Esophagus (tissue), 2 donors: Measurements from ENCODE around the gene RPS5. TPM values are rescaled to one million over a fixed set of nuclear protein-coding genes. Genes with fewer than 3 reads are reported as not detected.

Source experiments
- H3K27ac ChIP-seq, 2 donors: one replicate each; pipeline ENCODE4 v1.5.1; 2013; ENCODE audit warnings: low read depth in 2 of 2, mild to moderate bottlenecking in 2 of 2, inconsistent platforms in 1 of 2, low read length in 1 of 2, moderate library complexity in 1 of 2
- H3K27me3 ChIP-seq, 2 donors: one replicate each; pipeline ENCODE4 v1.6.1; 2013; ENCODE audit warnings: low read length in 2 of 2, control low read depth in 1 of 2, mild to moderate bottlenecking in 1 of 2; ENCODE audit not compliant: insufficient read depth in 2 of 2, control insufficient read depth in 1 of 2
- H3K36me3 ChIP-seq, 2 donors: one replicate each; pipeline ENCODE4 v1.6.1; 2013; ENCODE audit warnings: low read length in 1 of 2; ENCODE audit not compliant: control insufficient read depth in 2 of 2, insufficient read depth in 2 of 2
- H3K4me1 ChIP-seq, 2 donors: one replicate each; pipeline ENCODE4 v1.6.1; 2013; ENCODE audit warnings: low read length in 1 of 2; ENCODE audit not compliant: control insufficient read depth in 2 of 2, insufficient read depth in 2 of 2
- H3K4me3 ChIP-seq, 2 donors: one replicate each; pipeline ENCODE4 v1.5.1; 2013; ENCODE audit warnings: low read length in 2 of 2, mild to moderate bottlenecking in 2 of 2, low read depth in 1 of 2, moderate library complexity in 1 of 2
- H3K9me3 ChIP-seq, 2 donors: one replicate each; pipeline ENCODE4 v1.6.1; 2013; ENCODE audit warnings: mild to moderate bottlenecking in 2 of 2, low read depth in 1 of 2, low read length in 1 of 2, moderate library complexity in 1 of 2; ENCODE audit not compliant: control insufficient read depth in 2 of 2, insufficient read depth in 1 of 2
- WGBS, 2 donors: extraction: QIAGEN DNeasy Blood & Tissue Kit; methylation state at CpG; one replicate each; pipeline ENCODE4 v1.1.7; 2013; 5-methylcytosine and 5-hydroxymethylcytosine counted together
- polyA plus RNA-seq, 2 donors: library from polyadenylated mRNA; stranded (reverse); fragments of 200-250 nt; gene quantifications; one replicate each; pipeline ENCODE4 v1.2.3, GENCODE V29; 2013
- donor health status: healthy with polysubstance abuse.
- donor health status: Bipolar disorder and iron deficiency.

Gene RPS5
- polyA plus RNA-seq, 2 donors = 725 to 1,912 TPM

DNA sequence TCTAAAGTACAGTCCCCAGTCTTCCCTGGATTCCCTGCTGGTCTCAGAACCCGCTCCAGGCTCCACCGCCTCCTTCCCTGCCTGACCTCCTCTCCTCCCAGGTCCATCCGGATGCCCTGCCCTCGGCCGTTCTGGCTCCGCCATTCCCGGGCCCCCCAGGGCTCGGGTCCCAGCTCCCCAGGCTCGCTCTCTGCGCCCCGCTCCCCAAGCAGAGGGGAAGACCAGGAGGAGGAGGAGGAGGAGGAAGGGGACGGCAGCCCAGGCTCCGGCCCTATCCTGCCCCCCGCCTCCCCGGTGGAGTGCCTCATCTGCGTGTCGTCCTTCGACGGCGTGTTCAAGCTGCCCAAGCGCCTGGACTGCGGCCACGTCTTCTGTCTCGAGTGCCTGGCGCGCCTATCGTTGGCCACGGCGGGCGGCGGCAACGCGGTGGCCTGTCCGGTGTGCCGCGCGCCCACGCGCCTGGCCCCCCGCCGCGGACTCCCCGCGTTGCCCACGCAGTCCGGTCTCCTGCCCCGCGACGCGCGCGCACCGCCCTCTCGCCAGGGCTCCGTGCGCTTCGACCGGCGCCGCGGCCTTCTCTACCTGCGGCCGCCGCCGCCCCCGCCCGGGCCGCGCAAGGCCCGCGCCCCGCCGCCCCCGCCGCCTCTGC lies 9.0 kb downstream of the RPS5 start:
- H3K27me3 ChIP-seq = no peaks in the 10 kb centered on the region
- H3K36me3 ChIP-seq = peaks cover 4 to 18% of the 10 kb centered on the region in 2 donors
- H3K9me3 ChIP-seq = no peaks in the 10 kb centered on the region
- peak overlapping the region; percentile 76 to 96 for H3K27ac ChIP-seq
- H3K4me1 ChIP-seq = peaks cover 11 to 32% of the 10 kb centered on the region in 2 donors
- WGBS, 2 donors = 4 to 6% methylated on average over 46 to 75 of the region's 75 CpGs
- peak overlapping the region; percentile 53 to 62 for H3K4me3 ChIP-seq

- no peaks in the 10 kb centered on the region for H3K27me3 ChIP-seq
- peaks cover 11 to 33% of the 10 kb centered on the region in 2 donors for H3K4me1 ChIP-seq
- H3K27ac ChIP-seq = no peak overlapping the region
- peaks cover 4 to 18% of the 10 kb centered on the region in 2 donors for H3K36me3 ChIP-seq
- peak overlapping the region; percentile 53 to 62 for H3K4me3 ChIP-seq
- no peaks in the 10 kb centered on the region for H3K9me3 ChIP-seq
- 25 to 33% methylated on average over 53 to 58 of the region's 58 CpGs for WGBS, 2 donors
These were observed 9.8 kb downstream of the RPS5 start for GRCh38 chr19:58396691-58397532.

DNA sequence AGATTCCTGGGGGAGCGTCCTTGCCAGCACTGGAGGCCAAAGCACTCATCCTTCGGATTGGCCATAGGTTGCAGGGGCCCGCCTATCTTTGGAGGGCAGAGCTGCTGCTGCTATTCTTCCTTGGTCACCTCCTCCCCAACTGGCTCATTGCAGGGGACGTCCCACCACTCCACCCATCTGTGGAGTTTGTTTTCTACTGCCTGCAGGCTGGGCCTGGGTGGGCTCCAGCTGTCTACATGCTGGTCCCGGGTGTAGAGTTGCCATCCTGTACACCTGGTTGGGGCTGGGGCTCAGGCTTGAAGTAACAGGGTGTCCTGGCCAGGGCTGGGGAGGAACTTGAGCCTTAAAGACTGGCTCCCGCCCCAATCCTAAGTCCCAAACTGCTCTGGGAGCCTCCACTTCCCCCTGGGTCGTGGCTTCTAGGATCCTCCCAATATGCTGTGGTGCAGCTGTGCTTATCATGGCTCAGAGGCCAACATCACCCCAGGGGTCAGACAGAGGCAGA lies 10.5 kb downstream of the RPS5 start:
- Histone ChIP-seq H3K36me3 (peaks cover 4 to 18% of the 10 kb centered on the region in 2 donors), H3K27ac (no peak overlapping the region), H3K4me3 (peak overlapping the region; percentile 53 to 62), H3K4me1 (peaks cover 11 to 36% of the 10 kb centered on the region in 2 donors), H3K27me3 (no peaks in the 10 kb centered on the region), H3K9me3 (no peaks in the 10 kb centered on the region)
- WGBS, 2 donors = 72 to 79% methylated on average over 7 of the region's 7 CpGs

DNA sequence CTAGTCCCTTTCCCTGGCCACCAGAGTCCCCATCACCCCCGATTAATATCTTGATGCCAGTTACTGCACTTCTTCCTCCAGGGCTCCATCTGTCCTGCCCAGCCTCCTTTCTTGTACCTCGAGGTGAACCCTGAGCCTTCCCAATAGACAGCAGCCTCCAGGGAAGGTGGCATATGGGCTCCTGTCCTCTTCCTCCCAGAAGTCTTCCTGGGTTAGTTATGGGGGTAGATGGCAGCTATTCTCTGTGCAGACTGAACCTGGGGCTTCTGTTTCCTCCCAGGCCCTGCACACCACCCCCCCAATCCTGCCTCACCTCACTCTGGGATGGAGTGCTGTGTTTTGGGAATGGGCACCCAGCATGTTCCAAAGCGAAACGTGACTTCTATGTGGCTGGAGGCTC lies 11.0 kb downstream of the RPS5 start:
- H3K27me3 ChIP-seq = no peaks in the 10 kb centered on the region
- H3K4me3 ChIP-seq = no peak overlapping the region
- peaks cover 4 to 14% of the 10 kb centered on the region in 2 donors for H3K36me3 ChIP-seq
- WGBS, 2 donors = 79 to 84% methylated on average over 4 of the region's 4 CpGs
- H3K27ac ChIP-seq = no peak overlapping the region
- peaks cover 11 to 34% of the 10 kb centered on the region in 2 donors for H3K4me1 ChIP-seq
- H3K9me3 ChIP-seq = no peaks in the 10 kb centered on the region

DNA sequence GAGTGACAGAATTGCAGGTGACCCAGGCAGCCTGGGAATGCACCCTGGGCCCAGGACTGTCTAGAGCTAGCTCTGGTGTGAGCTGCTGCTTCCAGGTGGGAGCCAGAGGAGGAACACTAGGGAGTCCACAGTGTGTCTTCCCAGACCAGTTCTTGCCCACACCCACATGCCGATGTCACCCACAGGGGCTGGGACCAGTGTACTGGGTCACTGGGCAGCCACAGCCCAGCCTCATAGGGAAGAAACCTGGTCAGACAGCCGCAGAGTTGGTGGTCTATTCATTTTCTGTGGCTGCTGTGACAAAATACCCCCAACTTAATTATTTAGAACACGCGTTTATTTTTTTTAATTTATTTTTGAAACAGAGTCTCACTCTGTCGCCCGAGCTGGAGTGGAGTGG lies 11.5 kb downstream of the RPS5 start:
- Histone ChIP-seq H3K27me3 (no peaks in the 10 kb centered on the region), H3K27ac (no peak overlapping the region), H3K9me3 (no peaks in the 10 kb centered on the region), H3K4me3 (no peak overlapping the region), H3K36me3 (peaks cover 4 to 9% of the 10 kb centered on the region in 2 donors), H3K4me1 (peaks cover 11 to 34% of the 10 kb centered on the region in 2 donors)
- WGBS, 2 donors = 93 to 96% methylated on average over 6 of the region's 6 CpGs

- H3K27ac ChIP-seq = no peak overlapping the region
- peaks cover 11 to 24% of the 10 kb centered on the region in 2 donors for H3K4me1 ChIP-seq
- no peaks in the 10 kb centered on the region for H3K9me3 ChIP-seq
- H3K27me3 ChIP-seq = no peaks in the 10 kb centered on the region
- no peak overlapping the region for H3K4me3 ChIP-seq
- WGBS, 2 donors = 94% methylated on average over 3 of the region's 3 CpGs
- peaks cover 0 to 3% of the 10 kb centered on the region in 2 donors for H3K36me3 ChIP-seq
These were observed 12.8 kb downstream of the RPS5 start for GRCh38 chr19:58399903-58400302.

DNA sequence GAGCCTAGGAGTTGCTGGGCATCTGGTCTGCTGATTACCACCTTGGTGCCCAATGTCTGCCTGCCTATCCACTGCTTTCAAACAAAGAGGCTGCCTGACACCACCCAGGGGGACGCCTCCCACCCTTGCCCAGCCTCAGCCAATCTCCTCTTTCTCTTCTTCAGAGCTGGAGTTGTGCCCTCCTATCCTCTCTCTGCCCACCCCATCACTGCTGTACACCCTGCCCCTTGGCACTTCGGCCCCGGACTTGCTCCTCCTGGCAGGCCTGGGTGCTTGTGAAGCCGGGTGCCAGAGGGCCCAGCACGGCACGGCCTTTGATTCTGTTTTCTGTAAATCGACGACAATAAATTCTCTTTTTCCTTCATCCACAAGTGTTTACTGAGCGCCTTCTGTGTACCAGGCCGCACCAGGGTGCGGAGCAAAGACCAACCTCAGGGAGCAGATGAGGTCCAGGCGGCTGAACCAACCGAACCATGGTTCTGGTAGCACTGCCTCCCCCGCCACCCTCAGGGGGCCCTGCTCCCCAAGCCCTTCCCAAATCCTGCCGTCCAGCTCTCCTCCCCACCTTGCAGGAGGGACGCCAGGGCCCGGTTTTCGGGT lies 13.3 kb downstream of the RPS5 start:
- H3K4me1 ChIP-seq = peaks cover 11 to 24% of the 10 kb centered on the region in 2 donors
- H3K27ac ChIP-seq = no peak overlapping the region
- 48 to 52% methylated on average over 18 of the region's 18 CpGs for WGBS, 2 donors

DNA sequence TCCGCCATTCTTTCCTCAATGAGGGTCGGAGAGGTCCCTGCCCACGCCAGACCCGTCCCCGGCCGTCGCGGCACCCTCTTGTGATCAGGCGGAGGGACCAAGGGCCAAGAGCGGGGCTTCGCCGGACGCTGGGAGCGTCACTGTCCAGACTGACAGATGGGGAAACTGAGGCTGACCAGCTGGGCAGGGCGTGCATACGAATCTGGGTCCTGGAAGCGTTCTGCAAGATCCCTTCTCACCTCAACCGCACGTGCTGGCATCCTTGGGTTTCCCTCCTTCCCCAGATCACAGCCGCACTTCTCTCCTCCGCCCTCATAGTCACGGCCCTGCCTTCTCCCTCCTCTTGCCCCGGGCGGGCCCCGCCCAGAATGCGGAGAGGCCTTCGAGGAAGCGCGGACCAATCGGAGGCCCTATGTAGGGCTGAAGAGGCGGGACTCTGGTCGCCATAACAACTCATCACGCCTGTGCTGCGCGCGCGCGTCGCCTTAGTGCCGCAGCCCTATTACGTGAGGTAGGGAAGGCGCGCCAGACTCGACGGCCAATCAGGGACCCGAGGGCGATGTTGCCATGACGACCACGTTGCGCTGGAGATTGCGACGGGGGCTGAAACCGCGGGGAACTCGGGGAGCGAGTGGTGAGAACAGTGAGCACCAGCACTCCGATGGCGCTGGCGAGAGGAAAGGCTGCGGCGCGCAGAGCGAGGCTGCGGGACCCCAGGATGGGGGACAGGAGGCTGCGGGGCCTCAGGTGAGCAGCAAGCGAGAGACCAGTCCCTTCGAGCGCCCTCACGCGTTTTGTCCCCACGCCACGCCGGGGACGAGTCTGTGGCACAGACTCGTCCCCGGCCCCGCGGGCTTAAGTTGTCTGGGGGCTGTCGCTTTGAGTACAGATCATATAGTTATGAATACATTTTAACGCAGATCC lies 14.1 kb downstream of the RPS5 start:
- Histone ChIP-seq H3K9me3 (no peaks in the 10 kb centered on the region), H3K27ac (peak overlapping the region; percentile 71 to 82), H3K4me3 (peak overlapping the region; percentile 51 to 61), H3K36me3 (no peaks in the 10 kb centered on the region), H3K4me1 (peaks cover 8 to 20% of the 10 kb centered on the region in 2 donors), H3K27me3 (no peaks in the 10 kb centered on the region)
- WGBS, 2 donors = 2 to 3% methylated on average over 78 to 80 of the region's 80 CpGs

More for the DNA sequence above, 13.3 kb downstream of the RPS5 start:
- Histone ChIP-seq H3K36me3 (no peaks in the 10 kb centered on the region), H3K9me3 (no peaks in the 10 kb centered on the region), H3K4me3 (peak overlapping the region; percentile 20 to 38), H3K27me3 (no peaks in the 10 kb centered on the region)
